HepG2 (cell line): Measurements from ENCODE around the gene CD81.

Experiments used
- CTCF ChIP-seq: sonication (generic); formaldehyde crosslinking; IDR thresholded peaks from 2 replicates; pipeline ENCODE4 v1.5.0; 2020; ENCODE audit warnings: mild to moderate bottlenecking, missing genetic modification reagents, moderate library complexity
- IRF2 ChIP-seq: IDR thresholded peaks from 2 replicates; pipeline ENCODE4 v1.6.1; 2018; ENCODE audit warnings: missing genetic modification reagents, missing compliant biosample characterization
- REST ChIP-seq, 2 experiments: IDR thresholded peaks; 2 replicates each; pipeline ENCODE4 v1.6.1; 2011 to 2012; ENCODE audit warnings: low read length in 2 of 2, borderline replicate concordance in 1 of 2, low read depth in 1 of 2, mild to moderate bottlenecking in 1 of 2, moderate library complexity in 1 of 2
- SATB2 ChIP-seq: sonication (generic); formaldehyde crosslinking; IDR thresholded peaks from 2 replicates; pipeline ENCODE4 v1.5.0; 2020; ENCODE audit warnings: missing genetic modification reagents
- TF ChIP-seq, protein P1 (sequence below): sonication (generic); formaldehyde crosslinking; IDR thresholded peaks from 2 replicates; pipeline ENCODE4 v1.5.1; 2020; ENCODE audit warnings: missing genetic modification reagents, mild to moderate bottlenecking, borderline replicate concordance

DNA sequence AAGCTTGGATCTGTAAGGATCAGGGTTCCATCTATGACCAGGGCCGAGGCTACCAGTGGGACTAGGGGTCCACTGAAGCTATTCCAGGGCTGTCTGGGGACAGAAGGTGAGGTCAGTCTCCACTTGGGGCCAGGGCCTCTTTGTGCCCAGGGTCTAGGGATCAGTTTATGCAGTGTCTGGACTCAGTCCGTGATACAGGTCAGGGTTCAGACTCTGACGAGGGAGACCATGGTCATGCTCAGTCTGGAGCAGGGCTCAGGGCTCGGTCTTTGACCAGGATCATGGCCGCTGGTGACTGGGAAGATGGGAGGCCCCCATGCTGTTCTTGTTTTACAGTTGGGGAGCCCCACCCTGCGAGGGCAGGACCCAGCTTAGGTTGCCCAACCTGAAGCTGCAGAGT is 35.2 kb downstream of the CD81 start:
- TF ChIP-seq CTCF (no peak), IRF2 (no peak), REST (IDR thresholded peaks at IDR 0.05; ENCODE audit: borderline replicate concordance in 1 of 2, low read depth in 1 of 2, low read length in 2 of 2) (no peak), SATB2 (CRISPR knock-in tag) (no peak)
- TF ChIP-seq, protein P1, sequence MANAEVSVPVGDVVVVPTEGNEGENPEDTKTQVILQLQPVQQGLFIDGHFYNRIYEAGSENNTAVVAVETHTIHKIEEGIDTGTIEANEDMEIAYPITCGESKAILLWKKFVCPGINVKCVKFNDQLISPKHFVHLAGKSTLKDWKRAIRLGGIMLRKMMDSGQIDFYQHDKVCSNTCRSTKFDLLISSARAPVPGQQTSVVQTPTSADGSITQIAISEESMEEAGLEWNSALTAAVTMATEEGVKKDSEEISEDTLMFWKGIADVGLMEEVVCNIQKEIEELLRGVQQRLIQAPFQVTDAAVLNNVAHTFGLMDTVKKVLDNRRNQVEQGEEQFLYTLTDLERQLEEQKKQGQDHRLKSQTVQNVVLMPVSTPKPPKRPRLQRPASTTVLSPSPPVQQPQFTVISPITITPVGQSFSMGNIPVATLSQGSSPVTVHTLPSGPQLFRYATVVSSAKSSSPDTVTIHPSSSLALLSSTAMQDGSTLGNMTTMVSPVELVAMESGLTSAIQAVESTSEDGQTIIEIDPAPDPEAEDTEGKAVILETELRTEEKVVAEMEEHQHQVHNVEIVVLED (CRISPR knock-in tag): no peak
